PC-9 (cell line): ENCODE measurements around the gene RNF130. TPM values are rescaled to one million over a fixed set of nuclear protein-coding genes. Genes with fewer than 3 reads are reported as not detected.

Experiments used
- BruUV-seq: library from RNA; stranded (reverse); fragments of 400-500 nt; replicated peaks from 2 replicates; lab custom pipeline; 2021; lab: Mats Ljungman, UMichigan
- CTCF ChIA-PET: fragments of 300-600 bp; sonication (Branson Sonifier 250); formaldehyde crosslinking; loops from one replicate; lab custom pipeline; 2022; ENCODE audit warnings: antibody characterized with exemption; lab: Charles Lee
- POLR2A ChIA-PET: fragments of 300-600 bp; sonication (Branson Sonifier 250); formaldehyde crosslinking; loops from one replicate; lab custom pipeline; 2022; ENCODE audit warnings: antibody characterized with exemption; ENCODE audit not compliant: unreplicated experiment; lab: Charles Lee
- DNase-seq, 2 experiments: peaks; one replicate each; pipeline versions ENCODE4 v3.0.0 to v3.0.0-alpha.2; 2015 to 2022; ENCODE audit warnings: mixed read lengths in 1 of 2
- H2AFZ ChIP-seq: fragments of 200-600 bp; sonication (generic); 2 replicates; pipeline ENCODE4 v1.8.1; 2017; ENCODE audit warnings: antibody characterized with exemption
- H3F3A ChIP-seq: fragments of 200-600 bp; sonication (generic); 2 replicates; pipeline ENCODE4 v1.8.1; 2017; ENCODE audit warnings: antibody characterized with exemption, mild to moderate bottlenecking, low read depth; ENCODE audit not compliant: insufficient read depth
- H3K27ac ChIP-seq: fragments of 200-600 bp; sonication (generic); 2 replicates; pipeline ENCODE4 v1.6.1; 2016; ENCODE audit warnings: mixed run types
- H3K27me3 ChIP-seq: fragments of 200-600 bp; sonication (generic); 2 replicates; pipeline ENCODE4 v1.6.1; 2016; ENCODE audit warnings: low read depth, mixed run types; ENCODE audit not compliant: insufficient read depth
- H3K36me3 ChIP-seq: fragments of 200-600 bp; sonication (generic); 2 replicates; pipeline ENCODE4 v1.6.1; 2016; ENCODE audit warnings: low read depth, mixed run types
- H3K4me1 ChIP-seq: fragments of 200-600 bp; sonication (generic); replicated peaks from 2 replicates; pipeline ENCODE4 v1.6.1; 2016; ENCODE audit warnings: mixed run types; ENCODE audit not compliant: insufficient read depth
- H3K4me2 ChIP-seq: fragments of 200-600 bp; sonication (generic); 2 replicates; pipeline ENCODE4 v1.6.1; 2017; ENCODE audit warnings: mixed run types
- H3K4me3 ChIP-seq: fragments of 200-600 bp; sonication (generic); 2 replicates; pipeline ENCODE4 v1.6.1; 2016; ENCODE audit warnings: mixed run types
- H3K79me2 ChIP-seq: fragments of 200-600 bp; sonication (generic); 2 replicates; pipeline ENCODE4 v1.6.1; 2017; ENCODE audit warnings: low read depth, mixed run types
- H3K9me2 ChIP-seq: fragments of 200-600 bp; sonication (generic); 2 replicates; pipeline ENCODE4 v1.8.1; 2017; ENCODE audit warnings: mild to moderate bottlenecking; ENCODE audit not compliant: insufficient read depth
- H3K9me3 ChIP-seq: fragments of 200-600 bp; sonication (generic); 2 replicates; pipeline ENCODE4 v1.8.1; 2016; ENCODE audit warnings: low read depth; ENCODE audit not compliant: insufficient read depth
- H4K20me1 ChIP-seq: fragments of 200-600 bp; sonication (generic); 2 replicates; pipeline ENCODE4 v1.8.1; 2017; ENCODE audit not compliant: insufficient read depth
- CTCF ChIP-seq: fragments of 200-600 bp; sonication (generic); conservative IDR thresholded peaks from 2 replicates; pipeline ENCODE4 v1.6.1; 2017; ENCODE audit warnings: mixed run types, antibody characterized with exemption, mild to moderate bottlenecking, moderate library complexity
- EZH2 ChIP-seq: fragments of 200-600 bp; sonication (generic); IDR thresholded peaks from 2 replicates; pipeline ENCODE4 v1.8.0; 2017; ENCODE audit warnings: antibody characterized with exemption, low read depth
- intact Hi-C: fragments of 100-400 bp; cut with micrococcal nuclease; formaldehyde crosslinking; loops from one replicate; pipeline ENCODE4 v1.10.0; 2022; ENCODE audit not compliant: unreplicated experiment
- total RNA-seq: library from RNA; stranded (reverse); gene quantifications from 2 replicates; pipeline ENCODE4 v1.2.3, GENCODE V29; 2021

Gene RNF130
- total RNA-seq, 1 experiment from 2014 or later, result 49.6 TPM

DNA sequence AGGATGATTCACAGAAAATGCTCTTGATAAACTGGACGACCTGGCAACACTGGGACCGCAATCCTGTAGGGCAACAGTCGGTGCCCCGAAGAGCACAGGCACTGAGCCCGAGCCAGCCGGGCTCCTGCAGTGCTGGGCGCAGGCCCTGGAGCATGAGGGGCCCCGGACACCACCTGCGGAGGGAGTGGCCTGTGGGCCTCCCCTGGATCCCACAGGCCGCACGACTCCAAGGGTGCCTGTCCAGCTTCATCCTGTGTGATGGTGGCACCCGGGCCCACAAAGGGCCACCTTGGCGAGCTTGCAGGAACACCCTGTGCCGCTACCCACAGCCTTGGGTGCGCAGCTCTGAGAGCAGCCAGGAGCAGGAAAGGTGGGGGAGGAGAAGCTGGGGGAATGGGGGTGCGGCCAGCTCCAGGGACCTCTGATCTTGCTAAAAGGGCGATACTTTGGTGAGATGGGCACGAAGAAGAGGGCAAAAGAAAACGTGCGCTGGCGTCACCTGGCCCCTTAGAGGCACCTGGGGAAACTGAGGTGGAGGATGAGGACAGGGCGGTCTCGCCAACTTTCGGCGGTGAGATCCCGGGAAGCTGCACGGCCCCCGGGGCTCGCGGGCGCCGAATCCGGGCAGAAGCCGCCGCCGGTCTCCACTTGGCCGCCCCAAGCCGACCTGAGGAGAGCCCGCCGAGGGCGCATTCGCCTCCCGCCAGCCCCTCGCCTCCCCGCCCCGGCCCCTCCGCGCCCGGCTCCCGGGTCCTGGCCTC is 164.6 kb downstream of the RNF130 start:
- Histone ChIP-seq H3K9me2 (no peaks in the 10 kb centered on the region), H3K4me1 (peaks cover 10% of the 10 kb centered on the region), H2AFZ (peak overlapping the region; percentile 91), H3K27ac (0 out of 2 replicates have a peak overlapping the region, but pooled peaks have one; percentile 9), H3K4me2 (peak overlapping the region; percentile 99), H3K79me2 (peaks cover 24% of the 10 kb centered on the region), H3K36me3 (peaks cover 4% of the 10 kb centered on the region; the same call in 1 of the 2 replicates), H3K4me3 (peak overlapping the region; percentile 95), H3F3A (peaks cover 13% of the 10 kb centered on the region), H3K9me3 (no peaks in the 10 kb centered on the region), H3K27me3 (no peaks in the 10 kb centered on the region), H4K20me1 (peaks cover 6% of the 10 kb centered on the region; the same call in 1 of the 2 replicates)
- peak; percentile 39 to 43 for DNase-seq
- TF ChIP-seq CTCF, result no peak
- TF ChIP-seq EZH2, result no peak
- CTCF ChIA-PET, result interaction anchor here (0.7 kb wide), 1 partner anchor 96 kb away, joined by 3 read pairs; no protein-coding TSS in a partner anchor
- POLR2A ChIA-PET, result interaction anchor here (0.6 kb wide), 2 partner anchors 175 to 294 kb away, joined by 6 to 15 read pairs; no protein-coding TSS in a partner anchor
- BruUV-seq, result no TSS peak
- intact Hi-C loops, result loop anchor here (5.0 to 10.0 kb wide), 4 partner anchors 102 to 185 kb away; partner anchors contain the start of genes MAML1 and MGAT4B

DNA sequence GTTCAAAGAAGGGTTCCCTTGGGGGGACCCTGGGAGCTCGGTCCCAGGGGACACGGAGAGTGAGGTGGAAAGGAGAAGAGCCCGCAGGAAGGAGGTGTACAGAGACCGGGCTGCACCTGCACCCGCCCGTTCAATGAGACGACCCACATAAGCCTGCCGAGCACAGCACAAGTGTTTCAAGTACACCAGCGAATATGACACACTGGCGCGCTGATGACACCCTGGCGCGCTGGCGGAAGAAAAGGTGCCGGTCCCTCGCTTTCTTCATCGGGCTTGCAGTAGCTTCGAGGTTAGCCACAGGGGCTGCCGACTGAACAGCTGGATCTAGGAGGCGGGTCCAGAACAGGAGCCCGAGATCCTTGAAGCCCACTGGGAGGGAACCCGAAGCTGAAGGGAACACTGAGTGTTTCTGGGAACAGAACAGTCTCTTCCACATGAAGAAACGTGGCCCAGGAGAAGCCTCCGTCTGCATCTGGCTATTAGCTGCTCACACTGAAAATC is 165.2 kb downstream of the RNF130 start:
- Histone ChIP-seq H3K9me3 (no peaks in the 10 kb centered on the region), H3K9me2 (no peaks in the 10 kb centered on the region), H3K4me3 (peak overlapping the region; percentile 95), H3K79me2 (peaks cover 24% of the 10 kb centered on the region), H4K20me1 (peaks cover 6% of the 10 kb centered on the region; the same call in 1 of the 2 replicates), H3K4me1 (peaks cover 10% of the 10 kb centered on the region), H3K27ac (no peak overlapping the region), H3F3A (peaks cover 13% of the 10 kb centered on the region), H3K36me3 (peaks cover 4% of the 10 kb centered on the region; the same call in 1 of the 2 replicates), H3K27me3 (no peaks in the 10 kb centered on the region), H2AFZ (peak overlapping the region; percentile 91; the same call in 1 of the 2 replicates), H3K4me2 (peak overlapping the region; percentile 99)
- CTCF ChIA-PET, result no interaction called here
- TF ChIP-seq CTCF (no peak), EZH2 (no peak)
- POLR2A ChIA-PET, result interaction anchor here (0.6 kb wide), 2 partner anchors 174 to 293 kb away, joined by 6 to 15 read pairs; no protein-coding TSS in a partner anchor
- intact Hi-C loops, result loop anchor here (5.0 to 10.0 kb wide), 4 partner anchors 102 to 186 kb away; partner anchors contain the start of genes MAML1 and MGAT4B
- TSS peak; percentile 20 for BruUV-seq
- no peak for DNase-seq

GRCh38 chr5:179905161-179905560 is 166.4 kb downstream of the RNF130 start:
- Histone ChIP-seq H3K9me2 (no peaks in the 10 kb centered on the region), H3K4me3 (no peak overlapping the region), H4K20me1 (peaks cover 6% of the 10 kb centered on the region; the same call in 1 of the 2 replicates), H2AFZ (no peak overlapping the region), H3K4me2 (no peak overlapping the region), H3K27me3 (no peaks in the 10 kb centered on the region), H3K4me1 (peaks cover 10% of the 10 kb centered on the region), H3K9me3 (no peaks in the 10 kb centered on the region), H3F3A (peaks cover 13% of the 10 kb centered on the region), H3K27ac (no peak overlapping the region), H3K79me2 (peaks cover 24% of the 10 kb centered on the region), H3K36me3 (peaks cover 4% of the 10 kb centered on the region; the same call in 1 of the 2 replicates)
- ChIA-PET CTCF (no interaction called here), POLR2A (interaction anchor here (0.6 kb wide), 1 partner anchor 316 kb away, joined by 3 read pairs; no protein-coding TSS in a partner anchor)
- intact Hi-C loops, result loop anchor here (5.0 to 10.0 kb wide), 4 partner anchors 100 to 187 kb away; partner anchors contain the start of genes MAML1 and MGAT4B
- DNase-seq, result no peak
- TF ChIP-seq CTCF, result no peak
- no peak for TF ChIP-seq EZH2
- no TSS peak for BruUV-seq
